Measurements from ENCODE around the gene NDRG4. TPM values are rescaled to one million over a fixed set of nuclear protein-coding genes. Genes with fewer than 3 reads are reported as not detected.

The NDRG4 gene
- total RNA-seq, 1 donor, result 6.7 TPM

DNA sequence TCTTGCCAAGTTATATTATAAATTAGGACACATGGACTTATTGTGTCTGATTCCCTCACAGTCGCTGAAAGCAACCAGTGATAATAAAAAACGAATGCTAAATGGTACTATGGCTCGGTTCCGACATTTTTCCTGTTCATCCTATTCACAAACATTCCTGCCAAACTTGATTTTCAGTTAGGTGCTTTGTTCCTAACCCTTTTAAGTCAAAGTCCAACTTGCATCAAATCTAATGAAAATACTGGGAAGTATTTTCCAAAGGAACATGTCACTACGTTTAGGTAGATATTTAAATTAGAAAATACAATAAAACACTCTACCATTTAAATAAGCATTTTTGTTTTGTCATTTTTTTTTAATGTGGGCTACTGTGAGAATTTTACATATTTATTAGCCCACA, 36.3 kb downstream of the NDRG4 start:
- no peak for DNase-seq (ENCODE audit: low read depth in 2 of 3, low spot score in 2 of 3)

DNA sequence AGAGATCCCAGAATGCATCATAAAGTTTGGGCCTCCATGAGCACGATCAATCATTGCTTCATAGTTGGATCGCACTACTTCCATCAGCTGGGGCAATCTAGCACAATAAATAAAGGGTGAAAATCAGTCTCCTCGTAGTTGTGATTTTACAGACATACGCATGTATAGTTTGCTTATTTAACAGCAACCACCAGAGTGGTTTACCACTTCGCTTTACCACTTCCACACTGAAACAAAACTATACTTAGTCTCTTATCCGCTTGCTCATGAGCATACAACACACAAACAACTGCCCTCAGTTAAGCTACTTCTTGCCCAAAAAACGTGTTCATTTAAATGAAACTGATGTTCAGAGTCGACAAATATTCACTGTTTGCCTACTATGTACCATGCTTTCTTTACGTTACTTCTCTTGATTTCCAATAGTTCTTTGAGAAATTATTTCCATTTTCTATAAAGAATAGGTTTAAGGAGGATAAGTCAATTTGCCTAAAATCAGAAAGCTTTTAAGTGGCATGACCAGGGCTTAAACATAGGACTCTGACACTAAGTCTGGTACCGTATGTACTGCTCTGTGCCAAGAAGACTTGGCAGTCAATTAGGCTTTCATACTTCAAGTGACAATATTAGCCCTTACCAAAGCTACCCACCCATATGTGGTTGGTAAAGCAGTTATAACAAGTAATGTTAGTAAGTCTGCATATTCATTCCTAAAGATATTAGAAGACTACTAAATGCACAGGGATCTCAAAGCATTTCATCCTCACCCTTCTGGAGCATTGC, 37.4 kb downstream of the NDRG4 start:
- DNase-seq (ENCODE audit: low read depth in 2 of 3, low spot score in 2 of 3), result no peak

- DNase-seq (ENCODE audit: low read depth in 2 of 3, low spot score in 2 of 3), result no peak
Observed at GRCh38 chr16:58541711-58542110, 41.8 kb downstream of the NDRG4 start.

DNA sequence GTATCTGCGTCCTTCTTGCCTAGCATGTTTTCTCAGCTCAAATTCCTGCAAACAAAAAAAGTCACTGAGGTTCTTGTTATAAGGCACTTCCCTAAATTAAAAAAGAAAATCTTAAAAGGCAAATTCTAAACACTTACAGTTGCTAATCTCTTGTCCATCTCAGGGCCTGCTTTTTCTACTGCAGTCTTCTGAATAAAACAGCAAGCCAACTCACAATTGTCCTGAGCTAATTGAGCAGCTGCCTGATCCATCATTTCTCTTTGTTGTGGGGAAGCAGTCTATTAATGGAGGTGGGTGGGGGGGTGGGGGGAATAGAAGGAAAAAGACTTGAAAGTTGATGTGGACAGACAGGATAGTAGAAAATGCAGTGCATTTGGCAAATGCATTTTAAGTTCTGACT, 42.3 kb downstream of the NDRG4 start:
- no peak for DNase-seq (ENCODE audit: low read depth in 2 of 3, low spot score in 2 of 3)

DNA sequence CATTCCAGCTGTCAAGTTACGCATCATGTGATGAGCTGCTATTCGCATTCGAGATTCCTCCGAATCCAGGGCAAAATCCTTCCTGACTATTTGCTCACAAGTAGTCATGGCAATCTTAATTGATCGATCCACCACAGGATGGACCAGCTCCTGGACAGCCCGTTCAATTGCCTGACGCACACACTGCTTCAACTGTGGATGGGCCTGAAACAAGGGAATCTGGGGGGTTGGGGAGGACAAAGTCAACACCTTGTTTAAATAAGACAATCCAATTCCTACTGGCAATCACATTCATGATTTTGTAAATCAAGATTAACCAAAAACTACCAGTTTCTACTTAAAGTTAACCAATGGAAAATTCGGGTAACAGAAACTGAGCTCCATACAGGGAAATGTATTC, 43.7 kb downstream of the NDRG4 start:
- DNase-seq (ENCODE audit: low read depth in 2 of 3, low spot score in 2 of 3), result no peak

DNA sequence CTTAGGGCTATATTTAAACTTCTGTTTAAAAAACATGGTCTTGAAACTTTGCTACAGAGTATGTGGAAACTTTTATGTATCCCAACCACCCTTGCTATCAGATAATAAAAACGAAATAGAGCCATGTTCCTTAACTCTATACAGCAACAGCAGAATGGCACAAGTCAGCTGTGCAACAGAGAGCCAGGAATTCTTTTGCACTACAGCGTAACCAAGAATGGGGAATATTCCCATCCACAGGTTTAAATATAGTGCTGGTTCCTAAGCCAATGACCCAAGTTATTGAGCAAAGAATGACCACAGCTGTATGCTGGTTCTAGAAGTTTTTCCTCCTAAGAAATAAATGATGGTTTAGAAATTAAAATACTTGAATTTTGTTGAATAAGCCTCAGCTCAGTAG, 48.4 kb downstream of the NDRG4 start:
- DNase-seq (ENCODE audit: low read depth in 2 of 3, low spot score in 2 of 3), result no peak

- no peak for DNase-seq (ENCODE audit: low read depth in 2 of 3, low spot score in 2 of 3)
Observed at GRCh38 chr16:58551496-58551895, 51.6 kb downstream of the NDRG4 start.

- no peak for DNase-seq (ENCODE audit: low read depth in 2 of 3, low spot score in 2 of 3)
Observed at GRCh38 chr16:58556678-58557077, 56.7 kb downstream of the NDRG4 start.

Small RNA genes lying within 50 kb of the gene (small RNA-seq; reads per million reads assigned to genes)
- not detected for gene RNU6-103P
- 1,056 reads per million, percentile 99 among the genes with 10 or more reads in this experiment for gene SNORA46
- not detected for gene SNORA50A

Other genes with a start within 250 kb of the NDRG4 start
- not detected for gene PRSS54, start 205.1 kb upstream of the NDRG4 start, total RNA-seq
- 4.3 TPM for gene GINS3, start 107.7 kb upstream of the NDRG4 start, total RNA-seq
- gene SETD6, start 15.4 kb downstream of the NDRG4 start, total RNA-seq, result 24.8 TPM
- 233 TPM for gene CNOT1, start 129.7 kb downstream of the NDRG4 start, total RNA-seq
- 18.6 TPM for gene SLC38A7, start 184.6 kb downstream of the NDRG4 start, total RNA-seq
- 21.8 TPM for gene GOT2, start 234.2 kb downstream of the NDRG4 start, total RNA-seq